A172 (cell line): ENCODE data around the gene IFITM5. TPM values are rescaled to one million over a fixed set of nuclear protein-coding genes. Genes with fewer than 3 reads are reported as not detected.
A peak's percentile ranks its signal among the peaks of the same experiment; 100 is the strongest.
"Not testable (repeated sequence)": the region's sequence is repeated elsewhere in the genome, so short reads cannot be mapped to it uniquely, and the experiment has no call there.

ENCODE experiments used
- DNase-seq: peaks from one replicate; pipeline ENCODE4 v3.0.0-alpha.2; 2015; ENCODE audit warnings: low spot score
- total RNA-seq: library from RNA; depleted of rRNA; stranded (reverse); fragments of >200 nt; shearing (Covaris generic); gene quantifications from 2 replicates; pipeline ENCODE4 v1.2.3, GENCODE V29; 2014

Gene IFITM5
- total RNA-seq, 1 experiment from 2014 or later = not detected

DNA sequence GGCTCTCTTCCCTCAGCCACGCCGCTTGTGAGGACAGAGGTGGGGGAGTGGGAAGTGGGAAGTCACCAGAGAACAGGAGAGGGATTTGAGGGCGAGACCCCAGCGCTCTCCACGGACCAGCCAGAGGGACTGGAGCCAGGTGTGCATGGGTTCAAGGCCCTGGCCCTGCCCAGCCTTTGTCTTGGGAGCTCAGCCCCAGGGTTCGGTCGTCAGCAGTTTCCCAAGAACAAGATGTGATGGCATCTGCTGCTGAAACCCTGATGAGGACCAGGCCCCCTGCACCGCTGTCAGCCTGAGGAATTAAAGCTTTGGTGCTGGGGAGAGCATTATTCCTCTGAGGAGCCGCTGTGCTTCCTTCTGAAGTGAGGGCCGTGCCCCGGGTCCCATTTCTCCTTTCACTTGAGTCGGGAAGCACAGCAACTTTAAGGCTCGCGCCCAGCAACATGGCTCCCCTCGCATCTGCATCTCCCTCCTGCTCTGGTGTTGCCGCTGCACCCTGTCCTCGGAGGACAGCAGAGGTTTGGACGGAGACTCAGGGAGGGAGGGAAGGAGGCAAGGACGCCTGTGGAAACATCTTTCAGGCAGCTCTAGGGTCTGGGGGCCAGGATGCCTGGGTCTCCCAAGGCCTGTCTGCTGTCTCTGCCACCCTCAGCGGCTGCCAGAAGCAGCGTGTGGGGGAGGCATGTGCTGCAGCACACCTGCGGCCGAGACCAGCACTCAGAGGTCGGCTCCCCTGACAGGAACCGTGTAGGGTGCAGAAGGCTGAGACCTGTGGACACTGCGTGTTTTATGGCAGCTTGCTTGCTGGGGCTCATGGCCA is 3.8 kb downstream of the IFITM5 start:
- no peak for DNase-seq

DNA sequence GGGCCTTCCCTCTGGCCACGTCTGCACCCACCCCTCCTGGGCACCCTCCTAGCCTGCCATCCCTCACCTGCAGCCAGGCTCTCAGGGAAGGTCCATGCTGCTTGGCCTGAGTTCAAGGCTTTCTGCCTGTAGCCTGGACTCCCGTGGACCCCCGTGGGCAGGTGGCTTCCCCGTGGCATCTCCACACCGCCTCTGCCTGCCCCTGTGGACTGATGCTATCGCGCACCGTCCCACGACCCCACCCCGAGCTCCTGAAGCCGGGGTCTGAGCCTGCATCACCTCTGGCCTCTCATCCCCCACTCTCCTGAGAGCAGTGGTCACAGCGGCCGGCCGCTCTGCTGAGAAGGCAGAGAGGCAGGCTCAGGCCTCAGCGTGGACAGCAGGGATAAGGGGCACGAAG is 4.5 kb downstream of the IFITM5 start:
- DNase-seq = no peak

DNA sequence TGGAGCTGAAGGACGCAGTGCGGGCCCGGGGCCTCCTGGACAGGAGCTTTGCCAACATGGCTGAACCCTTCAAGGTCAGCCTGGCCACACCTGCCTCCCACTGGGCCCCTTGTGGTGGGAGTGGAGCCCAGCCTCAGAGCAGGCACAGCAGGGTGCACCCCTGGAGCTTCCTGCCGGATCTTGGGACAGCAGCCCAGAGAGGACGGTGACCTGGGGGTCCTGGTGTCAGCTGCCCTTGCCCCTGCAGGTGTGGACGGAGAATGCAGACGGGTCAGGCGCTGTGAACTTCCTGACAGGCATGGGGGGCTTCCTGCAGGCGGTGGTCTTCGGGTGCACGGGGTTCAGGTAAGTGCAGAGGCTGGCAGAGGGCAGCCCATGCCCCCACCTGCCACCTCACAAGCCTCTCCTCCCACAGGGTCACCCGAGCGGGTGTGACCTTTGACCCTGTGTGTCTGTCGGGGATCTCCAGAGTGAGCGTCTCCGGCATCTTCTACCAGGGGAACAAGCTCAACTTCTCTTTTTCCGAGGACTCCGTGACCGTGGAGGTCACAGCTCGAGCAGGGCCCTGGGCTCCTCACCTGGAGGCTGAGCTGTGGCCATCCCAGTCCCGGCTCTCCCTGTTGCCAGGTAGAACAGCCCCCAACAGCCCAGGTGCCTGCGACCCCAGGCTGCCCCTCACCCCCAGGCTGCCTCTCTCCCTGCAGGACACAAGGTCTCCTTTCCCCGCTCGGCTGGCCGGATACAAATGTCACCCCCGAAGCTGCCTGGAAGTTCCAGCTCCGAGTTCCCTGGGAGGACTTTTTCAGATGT is 5.3 kb downstream of the IFITM5 start:
- DNase-seq = no peak

DNA sequence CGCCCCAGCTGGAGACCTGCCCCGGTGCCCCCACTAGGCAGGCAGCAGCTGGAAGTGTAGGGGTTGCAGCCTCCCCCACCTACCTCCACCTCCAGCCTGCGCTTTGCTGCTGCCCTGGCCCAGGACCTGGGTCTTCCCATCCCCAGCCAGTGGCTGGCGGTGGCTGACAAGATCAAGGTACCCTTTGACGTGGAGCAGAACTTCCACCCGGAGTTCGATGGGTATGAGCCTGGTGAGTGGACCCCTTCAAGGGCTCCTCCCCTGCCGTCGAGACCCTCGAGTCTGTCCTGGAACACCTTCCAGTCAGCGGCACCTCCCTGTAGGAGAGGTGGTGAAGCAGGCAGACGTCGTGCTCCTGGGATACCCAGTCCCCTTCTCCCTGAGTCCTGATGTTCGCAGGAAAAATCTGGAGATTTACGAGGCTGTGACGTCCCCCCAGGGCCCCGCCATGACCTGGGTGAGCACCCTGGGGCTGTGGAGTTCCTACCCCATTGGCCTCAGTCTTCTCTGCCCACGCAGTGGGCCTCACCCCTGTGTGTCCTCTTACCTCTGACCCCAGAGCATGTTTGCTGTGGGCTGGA is 6.0 kb downstream of the IFITM5 start:
- DNase-seq = no peak

DNA sequence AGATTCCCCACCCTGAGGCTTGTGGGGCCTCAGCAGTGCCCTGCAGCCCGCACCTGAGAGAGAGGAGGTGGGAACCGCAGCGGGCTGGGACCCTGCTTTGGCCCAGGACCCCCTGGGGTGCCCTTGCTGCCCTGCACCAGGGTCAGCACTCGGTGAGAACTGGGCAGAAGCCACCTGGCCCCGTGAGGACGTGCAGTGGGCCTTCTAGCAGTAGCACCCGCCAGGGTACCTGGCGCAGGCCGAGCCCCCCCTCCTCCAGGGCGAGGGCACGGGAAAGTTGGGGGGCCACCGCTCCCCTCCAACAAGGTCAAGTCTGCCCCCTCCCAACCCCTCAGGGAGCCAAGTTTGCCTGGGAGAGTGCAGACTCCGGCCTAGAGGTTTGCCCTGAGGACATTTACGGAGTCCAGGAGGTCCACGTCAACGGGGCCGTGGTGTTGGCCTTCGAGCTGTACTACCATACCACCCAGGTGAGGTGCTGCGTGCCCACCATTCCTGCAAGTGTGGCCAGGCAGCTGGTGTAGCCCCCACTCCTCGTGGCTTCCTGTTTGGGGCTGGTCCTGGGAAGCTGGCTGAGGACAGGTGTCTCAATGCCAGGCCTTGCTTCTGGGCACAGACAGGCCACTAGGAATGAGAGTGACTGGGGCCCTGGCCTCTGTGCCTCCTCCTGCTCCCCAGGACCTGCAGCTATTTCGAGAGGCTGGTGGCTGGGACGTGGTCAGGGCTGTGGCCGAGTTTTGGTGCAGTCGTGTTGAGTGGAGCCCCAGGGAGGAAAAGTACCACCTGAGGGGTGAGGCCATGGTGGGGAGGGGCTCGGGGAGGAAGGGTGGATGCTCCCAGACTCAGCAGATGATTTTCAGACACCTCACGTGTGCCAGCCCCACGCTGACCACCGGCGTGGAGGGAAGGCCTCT is 6.9 kb downstream of the IFITM5 start:
- DNase-seq = no peak

DNA sequence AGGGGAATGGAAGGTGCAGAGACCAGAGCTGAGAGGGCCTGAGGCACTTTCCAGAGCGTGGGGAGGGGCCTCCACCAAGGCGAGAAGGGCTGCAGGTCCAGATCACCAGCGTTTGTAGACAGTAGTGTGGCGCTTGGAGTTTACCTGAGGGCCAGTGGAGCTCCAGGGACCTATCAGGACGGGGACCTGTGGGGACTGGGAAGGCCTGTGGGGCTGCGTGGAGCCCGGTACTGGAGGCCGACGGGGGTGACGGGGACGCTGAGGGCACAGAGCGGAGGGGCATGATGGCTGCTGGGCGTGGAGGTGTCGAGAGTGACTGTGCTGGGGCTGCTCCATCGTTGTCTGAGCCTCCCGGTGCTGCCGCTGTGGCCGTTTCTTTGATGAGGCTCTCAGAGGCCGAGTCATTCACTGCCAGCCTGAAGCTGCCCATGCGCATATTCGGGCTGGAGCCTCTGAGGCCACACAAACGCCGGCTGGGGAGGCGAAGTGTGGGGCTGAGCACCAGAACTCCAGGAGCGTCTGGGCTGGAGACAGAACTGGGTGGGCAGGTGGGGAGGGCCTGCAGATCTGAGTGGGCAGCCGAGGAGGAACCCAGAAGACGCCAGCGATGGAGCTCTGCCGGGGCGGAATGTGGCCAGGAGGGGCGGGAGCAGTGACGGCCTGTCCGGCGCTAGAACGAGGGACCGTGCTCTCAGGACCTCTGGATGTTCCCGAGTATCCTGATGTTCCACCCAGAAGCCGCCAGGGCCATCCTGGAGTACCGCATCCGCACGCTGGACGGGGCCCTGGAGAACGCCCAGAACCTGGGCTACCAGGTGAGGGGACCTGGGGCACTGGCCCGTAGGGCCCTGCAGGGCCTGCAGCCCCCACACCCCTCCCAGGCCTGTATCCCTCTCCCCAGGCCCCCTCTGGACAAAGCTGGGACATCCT is 7.8 kb downstream of the IFITM5 start:
- DNase-seq = no peak

DNA sequence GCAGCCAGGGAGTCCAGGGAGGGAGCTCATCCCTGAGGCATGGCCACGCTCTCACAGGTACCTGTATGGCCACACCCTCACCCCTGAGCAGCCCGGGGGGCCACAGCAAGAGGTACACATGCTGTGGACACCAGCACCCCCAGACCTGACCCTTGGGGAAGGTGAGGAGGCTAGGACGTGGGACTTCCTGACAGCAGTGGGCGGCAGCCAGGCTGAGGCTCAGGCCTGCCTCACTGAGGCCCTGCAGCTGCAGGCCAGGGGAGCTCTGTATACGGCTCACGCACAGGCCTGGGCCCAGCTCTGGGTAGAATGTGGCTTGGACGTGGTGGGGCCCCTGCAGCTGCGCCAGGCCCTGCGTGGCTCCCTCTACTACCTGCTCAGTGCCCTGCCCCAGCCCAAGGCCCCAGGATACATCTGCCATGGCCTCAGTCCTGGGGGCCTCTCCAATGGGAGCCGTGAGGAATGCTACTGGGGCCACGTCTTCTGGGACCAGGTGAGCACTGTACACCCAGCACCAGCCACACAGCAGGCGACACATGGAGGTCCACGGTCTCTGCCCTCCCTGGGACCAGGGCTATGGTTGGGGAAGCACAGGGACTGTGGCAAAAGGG is 8.6 kb downstream of the IFITM5 start:
- no peak for DNase-seq

DNA sequence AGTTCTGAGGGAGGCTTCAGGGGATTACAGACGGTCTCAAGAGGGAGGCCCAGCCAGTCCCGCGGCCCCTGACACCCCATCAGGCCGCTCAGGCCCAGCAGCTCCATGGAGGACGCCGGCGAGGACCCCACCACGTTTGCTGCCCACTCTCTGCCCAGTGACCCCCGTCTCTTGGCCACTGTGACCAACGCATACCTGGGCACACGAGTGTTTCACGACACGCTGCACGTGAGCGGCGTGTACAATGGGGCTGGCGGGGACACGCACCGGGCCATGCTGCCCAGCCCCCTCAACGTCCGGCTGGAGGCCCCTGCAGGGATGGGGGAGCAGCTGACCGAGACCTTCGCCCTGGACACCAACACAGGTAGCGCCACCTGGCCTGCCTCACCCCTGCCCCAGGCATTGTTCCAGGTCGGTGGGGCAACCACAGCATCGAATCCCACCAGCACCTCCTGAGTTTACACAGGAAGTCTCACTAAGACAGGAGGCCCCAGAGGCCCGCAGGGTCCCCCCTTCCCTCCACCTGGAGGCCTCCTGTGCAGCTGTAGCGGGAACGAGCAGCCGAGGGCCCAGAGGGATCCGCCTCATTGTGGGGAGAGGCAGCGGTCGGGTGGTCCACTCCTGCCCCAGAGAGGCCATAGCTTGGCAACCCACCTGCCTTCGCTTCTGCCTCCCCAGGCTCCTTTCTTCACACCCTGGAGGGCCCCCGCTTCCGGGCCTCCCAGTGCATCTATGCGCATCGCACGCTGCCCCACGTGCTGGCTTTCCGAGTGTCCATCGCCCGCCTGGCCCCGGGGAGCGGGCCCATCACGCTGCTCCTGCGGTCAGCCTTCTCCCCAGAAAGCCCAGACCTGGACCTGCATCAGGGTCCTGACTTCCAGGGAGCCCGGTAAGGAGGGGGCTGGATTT is 9.4 kb downstream of the IFITM5 start:
- DNase-seq = no peak

DNA sequence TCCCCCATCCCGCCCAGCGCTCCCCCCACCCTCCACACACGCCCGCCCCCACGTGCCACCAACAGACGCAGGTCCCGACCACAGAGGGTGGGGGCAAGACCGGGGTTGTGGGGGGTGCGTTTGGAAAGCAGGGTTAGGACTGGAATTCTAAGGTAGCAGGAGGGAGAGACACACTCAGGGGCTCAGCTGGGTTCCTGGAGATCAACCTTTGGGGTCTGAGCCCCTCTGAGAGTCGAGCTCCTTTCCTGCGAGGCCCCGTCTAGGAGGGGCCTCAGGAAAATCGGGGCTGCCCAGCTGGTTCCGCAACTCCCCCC is 10.0 kb downstream of the IFITM5 start:
- DNase-seq = no peak

DNA sequence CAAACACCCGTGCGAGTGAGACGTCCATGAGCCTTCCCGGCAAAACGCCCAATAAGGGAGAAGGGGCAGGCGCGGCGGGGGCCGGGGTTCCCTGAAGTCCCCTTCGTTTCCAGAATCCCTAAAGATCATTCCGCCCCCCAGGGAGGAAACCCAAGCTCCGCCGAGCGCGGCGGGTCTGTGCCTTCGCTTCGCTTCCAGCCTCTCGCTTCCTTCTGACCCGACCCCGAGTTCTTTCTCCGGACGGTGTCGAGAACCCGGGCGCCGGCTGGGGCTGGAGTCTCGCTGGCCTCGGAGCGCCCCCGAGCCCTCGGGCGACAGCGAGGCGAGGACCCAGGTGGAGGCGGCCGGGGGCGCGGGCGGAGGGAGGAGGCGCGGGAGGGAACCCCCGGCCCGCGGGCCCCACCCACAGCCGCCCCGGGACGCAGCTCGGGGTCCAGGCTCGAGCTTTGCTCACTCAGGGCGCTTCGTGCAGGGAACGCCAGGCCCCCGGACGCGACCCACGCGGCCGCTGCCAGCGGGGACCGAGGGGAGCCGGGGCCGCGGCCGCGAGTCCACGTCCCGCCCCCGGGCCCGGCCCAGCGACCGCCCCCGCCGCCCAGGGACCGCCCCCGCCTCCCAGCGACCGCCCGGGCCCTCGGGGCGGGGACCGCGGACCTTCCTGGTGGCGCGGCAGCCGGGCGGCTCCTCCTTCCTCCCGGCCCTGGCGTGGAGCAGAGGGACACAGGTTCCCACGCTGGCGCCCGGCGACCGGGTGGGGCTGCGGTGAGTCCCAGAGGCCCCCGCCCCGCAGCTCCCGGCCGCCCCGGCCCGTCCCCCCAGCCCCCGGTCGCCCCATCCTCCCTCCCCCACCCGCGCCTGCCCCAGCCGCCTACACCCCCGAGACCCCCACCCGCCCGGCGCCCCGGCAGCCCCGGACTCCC is 10.6 kb downstream of the IFITM5 start, which contains the start of gene PGGHG:
Gene PGGHG (plus strand): TSS at position 649 of the 920 bp plus-strand sequence. CDS start 691 bp downstream, outside the sequence.
- peak; percentile 34 for DNase-seq

DNA sequence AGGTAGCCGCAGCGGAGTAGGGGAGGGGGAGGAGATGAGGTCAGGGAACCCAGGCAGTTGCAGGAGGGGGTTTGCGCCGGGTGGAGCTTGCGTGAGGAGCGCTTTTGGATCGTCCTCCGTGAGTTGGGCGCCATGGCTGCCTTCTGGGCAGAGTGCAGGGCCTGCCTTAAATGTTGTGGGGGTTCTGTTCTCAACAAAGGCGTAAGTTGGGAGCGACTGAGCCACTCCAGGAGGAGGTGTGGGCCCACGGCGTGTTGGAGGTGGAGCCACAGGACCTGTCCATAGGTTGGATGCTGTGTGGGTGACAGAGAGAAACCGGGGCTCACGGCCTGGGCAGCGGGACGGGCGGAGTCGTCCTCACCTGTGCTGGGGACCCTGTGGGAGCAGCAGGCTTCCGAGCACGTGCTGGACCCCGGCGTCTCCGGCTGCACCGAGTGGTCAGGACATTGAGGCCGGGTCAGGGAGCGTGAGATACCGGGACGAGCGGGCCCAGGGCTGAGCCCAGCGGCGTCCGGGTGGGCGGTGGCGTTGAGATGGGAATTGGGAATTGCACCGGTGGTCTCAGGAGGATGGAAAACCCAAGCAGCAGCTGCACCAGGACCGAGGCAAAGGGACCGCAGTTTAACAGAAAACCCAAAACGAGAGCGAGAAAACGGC is 11.4 kb downstream of the IFITM5 start:
- DNase-seq = no peak

DNA sequence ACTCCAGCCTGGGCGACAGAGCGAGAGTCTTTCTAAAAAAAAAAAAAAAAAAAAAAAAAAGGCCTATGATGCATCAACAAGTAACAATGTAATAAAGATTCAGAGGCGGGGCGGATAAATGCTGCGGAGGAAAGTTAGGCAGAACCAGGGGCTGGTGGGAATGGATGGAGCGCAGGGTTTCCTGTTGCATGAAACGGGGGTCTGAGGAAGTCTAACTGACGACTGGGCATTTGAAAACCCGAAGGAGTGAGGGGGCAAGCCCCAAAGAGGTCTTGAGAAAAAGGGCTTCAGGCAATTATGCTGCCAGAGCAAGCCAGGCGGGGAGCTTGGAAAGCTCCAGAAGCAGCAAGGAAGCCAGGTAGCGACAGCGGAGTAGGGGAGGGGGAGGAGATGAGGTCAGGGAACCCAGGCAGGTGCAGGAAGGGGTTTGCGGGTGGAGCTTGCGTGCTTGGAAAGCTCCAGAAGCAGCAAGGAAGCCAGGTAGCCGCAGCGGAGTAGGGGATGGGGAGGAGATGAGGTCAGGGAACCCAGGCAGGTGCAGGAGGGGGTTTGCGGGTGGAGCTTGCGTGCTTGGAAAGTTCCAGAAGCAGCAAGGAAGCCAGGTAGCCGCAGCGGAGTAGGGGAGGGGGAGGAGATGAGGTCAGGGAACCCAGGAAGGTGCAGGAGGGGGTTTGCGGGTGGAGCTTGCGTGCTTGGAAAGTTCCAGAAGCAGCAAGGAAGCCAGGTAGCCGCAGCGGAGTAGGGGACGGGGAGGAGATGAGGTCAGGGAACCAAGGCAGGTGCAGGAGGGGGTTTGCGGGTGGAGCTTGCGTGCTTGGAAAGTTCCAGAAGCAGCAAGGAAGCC is 12.1 kb downstream of the IFITM5 start:
- not testable (repeated sequence) for DNase-seq

DNA sequence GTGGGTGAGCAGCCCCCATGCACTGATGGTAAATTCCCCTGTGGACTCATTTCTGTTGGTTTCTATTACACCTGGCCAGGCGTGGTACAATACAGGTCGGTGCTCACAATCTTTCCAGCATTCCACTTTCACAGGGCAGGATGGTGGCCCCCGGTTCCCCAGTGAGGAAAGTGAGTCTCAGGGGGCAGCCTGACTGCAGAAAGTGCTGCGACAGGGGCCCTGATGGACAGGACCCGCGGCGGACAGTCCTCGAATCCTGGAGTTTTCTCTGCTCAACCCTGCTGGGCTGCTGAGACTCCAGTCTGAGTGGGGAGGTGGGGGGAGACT is 13.5 kb downstream of the IFITM5 start:
- DNase-seq = no peak

DNA sequence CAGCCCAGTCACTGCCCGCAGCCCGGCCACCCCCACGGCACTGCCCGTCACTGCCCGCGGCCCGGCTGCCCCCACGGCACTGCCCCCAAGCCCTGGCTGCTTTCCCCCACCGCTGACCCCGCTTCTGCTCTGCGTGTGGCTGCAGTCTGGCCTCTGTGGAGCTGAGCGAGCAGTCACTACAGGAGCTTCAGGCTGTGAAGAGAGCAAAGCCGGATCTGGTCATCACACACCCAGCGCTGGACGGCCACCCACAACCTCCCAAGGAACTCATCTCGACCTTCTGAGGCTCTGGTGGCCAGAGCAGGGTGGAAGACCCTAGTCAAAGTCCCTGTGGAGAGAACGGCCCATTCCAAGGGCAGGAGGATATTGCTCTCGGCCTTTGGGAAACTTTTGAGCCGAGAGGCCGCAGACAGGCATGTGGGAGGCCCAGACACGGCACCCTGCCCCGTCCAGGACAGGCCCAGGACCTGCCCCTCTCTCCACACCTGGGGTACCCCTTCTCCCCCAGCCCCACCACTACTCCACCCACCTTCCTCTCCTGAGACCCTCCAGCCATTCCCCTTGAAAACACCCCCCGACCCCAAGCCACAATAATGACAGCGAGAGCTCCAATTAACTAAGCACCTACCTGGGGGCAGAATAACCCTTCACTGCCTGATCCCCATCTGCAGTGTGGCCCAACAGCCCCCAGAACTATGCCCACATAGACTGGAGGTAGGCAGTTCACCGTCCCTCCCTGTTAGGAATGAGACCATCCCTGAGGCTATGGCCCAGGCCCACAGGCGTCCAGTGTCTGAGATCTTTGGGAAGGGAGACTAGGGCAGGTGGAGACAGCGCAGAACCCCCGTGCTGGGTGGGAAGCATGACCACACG is 14.1 kb downstream of the IFITM5 start:
- no peak for DNase-seq
